HG03039 (cell line): Measurements from ENCODE around the gene ATP1A3.

ENCODE experiments used
- ATAC-seq: cut with Tn5 transposase; IDR thresholded peaks from one replicate; pipeline ENCODE4 v1.9.1; 2021; ENCODE audit warnings: mild to moderate bottlenecking, moderate library complexity; ENCODE audit not compliant: unreplicated experiment

Gene ATP1A3

DNA sequence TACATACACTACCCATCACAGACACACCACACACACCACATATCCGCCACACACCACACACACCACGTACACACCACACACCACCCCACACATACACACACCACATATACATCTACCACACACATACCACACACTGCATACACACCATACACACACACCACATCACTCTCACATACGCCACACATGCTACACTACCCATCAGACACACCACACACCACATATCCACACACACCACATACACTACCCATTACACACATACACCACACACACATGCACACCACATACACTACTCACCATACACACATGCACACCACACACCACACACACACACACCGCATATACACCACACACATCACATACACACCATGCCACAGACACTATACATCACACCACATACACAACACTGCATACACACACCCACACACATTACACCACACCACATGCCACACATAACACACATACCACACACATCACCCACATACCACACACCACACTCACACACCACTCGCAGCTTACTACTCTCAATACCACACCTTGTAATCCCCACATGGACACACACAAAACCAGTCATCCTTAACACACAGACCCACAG is 75.3 kb downstream of the ATP1A3 start:
- no peak for ATAC-seq

DNA sequence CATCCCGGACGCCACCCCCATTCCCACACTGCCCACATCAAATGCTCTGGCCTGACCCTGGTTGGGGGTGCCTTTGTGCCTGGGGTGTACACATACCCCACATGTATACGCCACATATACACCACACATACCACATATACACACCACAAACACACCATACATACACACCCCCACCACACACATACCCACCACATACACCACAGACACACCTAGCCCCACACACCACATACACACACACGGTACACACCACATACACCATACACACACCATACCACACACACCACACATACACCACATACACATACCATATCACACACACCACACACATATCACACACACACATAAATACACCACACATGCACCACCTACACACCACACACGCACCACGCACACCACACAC is 75.9 kb downstream of the ATP1A3 start:
- no peak for ATAC-seq

DNA sequence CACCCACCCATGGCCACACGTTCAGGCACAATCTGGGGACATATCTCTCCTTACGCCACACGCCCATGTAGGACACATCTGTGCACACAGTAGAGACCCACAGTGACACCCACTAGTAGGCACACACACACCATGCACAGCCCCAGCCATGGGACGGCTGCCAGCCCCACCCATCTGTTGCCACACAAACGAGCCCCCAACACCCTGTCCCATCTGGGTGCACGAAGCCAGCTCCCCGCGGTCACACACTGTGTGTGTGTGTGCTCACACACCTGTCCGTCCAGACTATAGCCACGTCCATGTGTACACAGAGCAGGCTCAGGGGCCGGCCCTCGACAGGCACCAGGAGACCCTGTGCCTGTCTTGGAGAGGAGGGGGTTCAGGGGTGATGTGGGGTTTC is 76.4 kb downstream of the ATP1A3 start:
- ATAC-seq = no peak
